Uterus (tissue), 2 donors: ENCODE data around the gene NXN.

Source experiments
- POLR2A ChIP-seq, 2 donors: fragments of 450-650 bp; IDR thresholded peaks; one replicate each; pipeline ENCODE4 v1.6.1; 2016; ENCODE audit warnings: antibody characterized with exemption in 2 of 2, mild to moderate bottlenecking in 1 of 2, moderate library complexity in 1 of 2
- TF ChIP-seq, protein P1 (sequence below), 4 experiments: fragments of 200-600 bp in 2 of 4; fragments of 450-650 bp in 2 of 4; sonication (generic) in 2 of 4; IDR thresholded peaks; one replicate each; pipeline ENCODE4 v1.5.1; 2016 to 2019; ENCODE audit warnings: antibody characterized with exemption in 4 of 4, mild to moderate bottlenecking in 2 of 4, moderate library complexity in 1 of 4

DNA sequence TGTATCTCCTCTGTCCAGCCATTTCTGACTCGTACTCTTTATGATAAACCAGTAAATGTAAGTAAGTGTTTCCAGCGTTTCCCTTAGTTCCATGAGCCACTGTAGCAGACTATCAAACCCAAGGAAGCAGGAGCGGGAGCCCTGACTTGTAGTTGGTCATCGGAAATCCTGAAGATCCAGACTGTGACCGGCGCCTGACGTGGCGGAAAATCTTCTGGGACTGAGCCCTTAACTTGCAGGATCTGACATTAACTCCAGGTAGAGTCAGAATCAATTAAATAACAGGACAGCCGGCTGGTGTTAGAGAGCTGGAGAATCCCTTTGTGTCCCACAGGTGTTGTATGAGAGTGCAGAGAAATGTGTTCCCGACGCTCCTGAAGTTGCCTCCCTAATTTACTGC is 201.5 kb downstream of the NXN start:
- TF ChIP-seq POLR2A (IDR thresholded peaks at IDR 0.05) = no peak
- TF ChIP-seq, protein P1, sequence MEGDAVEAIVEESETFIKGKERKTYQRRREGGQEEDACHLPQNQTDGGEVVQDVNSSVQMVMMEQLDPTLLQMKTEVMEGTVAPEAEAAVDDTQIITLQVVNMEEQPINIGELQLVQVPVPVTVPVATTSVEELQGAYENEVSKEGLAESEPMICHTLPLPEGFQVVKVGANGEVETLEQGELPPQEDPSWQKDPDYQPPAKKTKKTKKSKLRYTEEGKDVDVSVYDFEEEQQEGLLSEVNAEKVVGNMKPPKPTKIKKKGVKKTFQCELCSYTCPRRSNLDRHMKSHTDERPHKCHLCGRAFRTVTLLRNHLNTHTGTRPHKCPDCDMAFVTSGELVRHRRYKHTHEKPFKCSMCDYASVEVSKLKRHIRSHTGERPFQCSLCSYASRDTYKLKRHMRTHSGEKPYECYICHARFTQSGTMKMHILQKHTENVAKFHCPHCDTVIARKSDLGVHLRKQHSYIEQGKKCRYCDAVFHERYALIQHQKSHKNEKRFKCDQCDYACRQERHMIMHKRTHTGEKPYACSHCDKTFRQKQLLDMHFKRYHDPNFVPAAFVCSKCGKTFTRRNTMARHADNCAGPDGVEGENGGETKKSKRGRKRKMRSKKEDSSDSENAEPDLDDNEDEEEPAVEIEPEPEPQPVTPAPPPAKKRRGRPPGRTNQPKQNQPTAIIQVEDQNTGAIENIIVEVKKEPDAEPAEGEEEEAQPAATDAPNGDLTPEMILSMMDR (IDR thresholded peaks at IDR 0.05) = no peak
